ENCODE results near the gene ZNF862. TPM values are rescaled to one million over a fixed set of nuclear protein-coding genes. Genes with fewer than 3 reads are reported as not detected.

ZNF862 gene
- total and polyA plus RNA-seq, 2 donors (not counting 3 experiments of a cell fraction or from before 2014, with no cell fraction given) = 10.8 to 14.7 TPM

DNA sequence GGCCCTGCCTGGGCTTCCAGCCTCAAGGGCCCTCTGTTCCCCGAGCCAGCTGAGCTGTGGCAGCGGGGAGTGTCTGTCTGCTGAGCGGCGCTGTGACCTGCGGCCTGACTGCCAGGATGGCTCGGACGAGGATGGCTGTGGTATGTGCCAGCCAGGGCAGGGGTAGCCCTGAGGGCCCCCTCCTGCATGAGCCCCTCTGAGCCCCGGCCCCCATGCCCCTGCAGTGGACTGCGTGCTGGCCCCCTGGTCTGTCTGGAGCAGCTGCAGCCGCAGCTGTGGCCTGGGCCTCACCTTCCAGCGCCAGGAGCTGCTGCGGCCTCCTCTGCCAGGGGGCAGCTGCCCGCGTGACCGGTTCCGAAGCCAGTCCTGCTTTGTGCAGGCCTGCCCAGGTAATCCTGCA lies 36.4 kb upstream of the ZNF862 start:
- Histone ChIP-seq H3K4me2 (ENCODE audit: insufficient read depth, low read length) (no peak overlapping the region), H3K36me3 (ENCODE audit: control insufficient read depth in 2 of 2, extremely low read depth in 1 of 2, insufficient read depth in 2 of 2, low read length in 2 of 2) (no peaks in the 10 kb centered on the region), H3K4me3 (replicated peaks in 1 of 3; ENCODE audit: insufficient read depth in 1 of 3, low read depth in 1 of 3, low read length in 3 of 3) (no peak overlapping the region), H3K79me2 (ENCODE audit: control insufficient read depth, insufficient read depth, low read length) (no peaks in the 10 kb centered on the region), H3K9ac (replicated peaks; ENCODE audit: extremely low read depth, insufficient read depth, low read length) (no peak overlapping the region), H3K9me3 (replicated peaks; ENCODE audit: control insufficient read depth, insufficient read depth, low read length) (no peaks in the 10 kb centered on the region), H3K27ac (ENCODE audit: insufficient read depth, low read depth, low read length) (no peak overlapping the region), H3K27me3 (ENCODE audit: control insufficient read depth in 2 of 2, insufficient read depth in 2 of 2, low read length in 2 of 2) (no peaks in the 10 kb centered on the region), H4K20me1 (replicated peaks; ENCODE audit: control insufficient read depth, extremely low read depth, insufficient read depth, low read length) (no peaks in the 10 kb centered on the region), H3K4me1 (ENCODE audit: control insufficient read depth, extremely low read depth, insufficient read depth, low read length) (no peaks in the 10 kb centered on the region), H3K9me1 (replicated peaks; ENCODE audit: control insufficient read depth, extremely low read depth, insufficient read depth, low read length) (no peaks in the 10 kb centered on the region), H2AFZ (ENCODE audit: low read depth, low read length) (no peak overlapping the region)
- DNase-seq (ENCODE audit: low read depth, low spot score) (no peak), FAIRE-seq (no peak)
- intact Hi-C loops (cut with micrococcal nuclease) = no loop called here
- TF ChIP-seq FOS (IDR thresholded peaks at IDR 0.05; ENCODE audit: borderline replicate concordance, insufficient read depth, low read length) (no peak), EZH2 (IDR thresholded peaks at IDR 0.05; ENCODE audit: borderline replicate concordance, low read depth, low read length, severe bottlenecking) (no peak), GATA2 (IDR thresholded peaks at IDR 0.05; ENCODE audit: insufficient read depth, insufficient read length, low read depth, low read length) (no peak), JUN (IDR thresholded peaks at IDR 0.05; ENCODE audit: borderline replicate concordance, insufficient read depth, insufficient read length, low read depth) (no peak), POLR2A (IDR thresholded peaks at IDR 0.05; ENCODE audit: low read depth, low read length) (no peak), MYC (IDR thresholded peaks at IDR 0.05; ENCODE audit: low read depth, low read length) (no peak), POLR2AphosphoS5 (IDR thresholded peaks at IDR 0.05; ENCODE audit: insufficient read depth, low read depth, low read length) (no peak)
- TF ChIP-seq, protein P1, sequence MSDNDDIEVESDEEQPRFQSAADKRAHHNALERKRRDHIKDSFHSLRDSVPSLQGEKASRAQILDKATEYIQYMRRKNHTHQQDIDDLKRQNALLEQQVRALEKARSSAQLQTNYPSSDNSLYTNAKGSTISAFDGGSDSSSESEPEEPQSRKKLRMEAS (IDR thresholded peaks at IDR 0.05; ENCODE audit: insufficient read depth, insufficient read length) = no peak
- TF ChIP-seq, protein P2, sequence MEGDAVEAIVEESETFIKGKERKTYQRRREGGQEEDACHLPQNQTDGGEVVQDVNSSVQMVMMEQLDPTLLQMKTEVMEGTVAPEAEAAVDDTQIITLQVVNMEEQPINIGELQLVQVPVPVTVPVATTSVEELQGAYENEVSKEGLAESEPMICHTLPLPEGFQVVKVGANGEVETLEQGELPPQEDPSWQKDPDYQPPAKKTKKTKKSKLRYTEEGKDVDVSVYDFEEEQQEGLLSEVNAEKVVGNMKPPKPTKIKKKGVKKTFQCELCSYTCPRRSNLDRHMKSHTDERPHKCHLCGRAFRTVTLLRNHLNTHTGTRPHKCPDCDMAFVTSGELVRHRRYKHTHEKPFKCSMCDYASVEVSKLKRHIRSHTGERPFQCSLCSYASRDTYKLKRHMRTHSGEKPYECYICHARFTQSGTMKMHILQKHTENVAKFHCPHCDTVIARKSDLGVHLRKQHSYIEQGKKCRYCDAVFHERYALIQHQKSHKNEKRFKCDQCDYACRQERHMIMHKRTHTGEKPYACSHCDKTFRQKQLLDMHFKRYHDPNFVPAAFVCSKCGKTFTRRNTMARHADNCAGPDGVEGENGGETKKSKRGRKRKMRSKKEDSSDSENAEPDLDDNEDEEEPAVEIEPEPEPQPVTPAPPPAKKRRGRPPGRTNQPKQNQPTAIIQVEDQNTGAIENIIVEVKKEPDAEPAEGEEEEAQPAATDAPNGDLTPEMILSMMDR (IDR thresholded peaks at IDR 0.05; ENCODE audit: extremely low read depth in 1 of 2, insufficient read depth in 1 of 2, low read depth in 1 of 2, low read length in 2 of 2) = no peak
- no TSS peak for BruUV-seq (replicated peaks)
- POLR2A ChIA-PET = no interaction called here
- CTCF ChIA-PET = interaction anchor here (4.6 kb wide), 1 partner anchor 139 kb away, joined by 47 read pairs; no protein-coding TSS in a partner anchor
- dilution Hi-C loops (cut with MboI; ENCODE audit: extremely low pct_ligation_motif_present, low sequenced_read_pairs) = no loop called here

Measured in endothelial cell of umbilical vein (primary cell).